GM12878 (cell line): ENCODE measurements around the gene SLC15A4. TPM values are rescaled to one million over a fixed set of nuclear protein-coding genes. Genes with fewer than 3 reads are reported as not detected.

Experiments used
- ATAC-seq: fragments of 200-7000 bp; cut with Tn5 transposase; 3 replicates; pipeline ENCODE4 v1.9.1; 2020; ENCODE audit warnings: mild to moderate bottlenecking, moderate library complexity
- BruUV-seq: library from RNA; stranded (reverse); fragments of 400-500 nt; replicated peaks from 2 replicates; lab custom pipeline; 2021; lab: Mats Ljungman, UMichigan
- CTCF ChIA-PET: fragments of 300-600 bp; sonication (Branson Sonifier 250); formaldehyde crosslinking; extraction: SDS; loops from one replicate; lab custom pipeline; 2021; ENCODE audit warnings: inconsistent platforms; lab: Yijun Ruan, JAX
- POLR2A ChIA-PET: fragments of 350-600 bp; formaldehyde crosslinking; extraction: SDS; loops from one replicate; lab custom pipeline; 2021; ENCODE audit warnings: inconsistent platforms; lab: Charles Lee
- RAD21 ChIA-PET: fragments of 300-600 bp; sonication (Branson Sonifier 250); formaldehyde crosslinking; loops from one replicate; lab custom pipeline; 2023; ENCODE audit warnings: antibody characterized with exemption; ENCODE audit not compliant: unreplicated experiment; lab: Charles Lee
- SMC1A ChIA-PET: fragments of 300-600 bp; sonication (Branson Sonifier 250); formaldehyde crosslinking; loops from one replicate; lab custom pipeline; 2023; ENCODE audit not compliant: unreplicated experiment, uncharacterized antibody; lab: Charles Lee
- DNase-seq: peaks from one replicate; pipeline ENCODE4 v3.0.0-alpha.2; 2011; ENCODE audit warnings: low read depth, low spot score
- FAIRE-seq: peaks from 3 replicates; lab custom pipeline; 2011; peaks lifted over from hg19 to GRCh38; lab: Jason Lieb, UNC
- H2AFZ ChIP-seq: 2 replicates; pipeline ENCODE4 v1.6.0; 2011; ENCODE audit warnings: low read depth, low read length, control low read depth; ENCODE audit not compliant: control insufficient read depth
- H3K27ac ChIP-seq: 2 replicates; pipeline ENCODE4 v1.5.1; 2011; ENCODE audit warnings: control low read depth; ENCODE audit not compliant: control insufficient read depth, insufficient read depth
- H3K27me3 ChIP-seq, 2 experiments: replicated peaks in 1 of 2; 2 replicates each; pipeline versions ENCODE4 v1.6.0 to v1.6.1; 2011; ENCODE audit warnings: low read length in 1 of 2; ENCODE audit not compliant: control insufficient read depth in 2 of 2, insufficient read depth in 2 of 2
- H3K36me3 ChIP-seq, 2 experiments: 2 replicates each; pipeline ENCODE4 v1.5.1; 2011; ENCODE audit warnings: low read length in 1 of 2; ENCODE audit not compliant: control insufficient read depth in 2 of 2, insufficient read depth in 2 of 2
- H3K4me1 ChIP-seq: 2 replicates; pipeline ENCODE4 v1.6.1; 2011; ENCODE audit warnings: mild to moderate bottlenecking, low read length, moderate library complexity, mixed read lengths; ENCODE audit not compliant: control insufficient read depth, insufficient read depth
- H3K4me2 ChIP-seq: 2 replicates; pipeline ENCODE4 v1.6.0; 2011; ENCODE audit warnings: control low read depth; ENCODE audit not compliant: control insufficient read depth, insufficient read depth
- H3K4me3 ChIP-seq: fragments of 200-600 bp; sonication (generic); 2 replicates; pipeline ENCODE4 v1.5.1; 2016
- H3K79me2 ChIP-seq: 2 replicates; pipeline ENCODE4 v1.6.0; 2011; ENCODE audit warnings: low read length; ENCODE audit not compliant: control insufficient read depth, insufficient read depth
- H3K9ac ChIP-seq: 2 replicates; pipeline ENCODE4 v1.8.0; 2011; ENCODE audit warnings: low read length, control low read depth, mixed read lengths; ENCODE audit not compliant: control insufficient read depth, insufficient read depth
- H3K9me3 ChIP-seq: replicated peaks from 3 replicates; pipeline ENCODE4 v1.5.1; 2011; ENCODE audit warnings: mild to moderate bottlenecking, low read length; ENCODE audit not compliant: control insufficient read depth, insufficient read depth
- H4K20me1 ChIP-seq: 2 replicates; pipeline ENCODE4 v1.6.0; 2011; ENCODE audit not compliant: control insufficient read depth, insufficient read depth
- CUX1 ChIP-seq: IDR thresholded peaks from 2 replicates; pipeline ENCODE4 v1.6.1; 2012; ENCODE audit warnings: improper control_type of control experiment, low read depth, low read length; ENCODE audit not compliant: insufficient replicate concordance
- GATAD2B ChIP-seq: fragments of 450-650 bp; conservative IDR thresholded peaks from 2 replicates; pipeline ENCODE4 v1.6.1; 2017; ENCODE audit warnings: low read depth, mild to moderate bottlenecking, moderate library complexity
- NR2F1 ChIP-seq: fragments of 450-650 bp; conservative IDR thresholded peaks from 2 replicates; pipeline ENCODE4 v1.6.1; 2017; ENCODE audit warnings: mild to moderate bottlenecking
- NRF1 ChIP-seq: conservative IDR thresholded peaks from 2 replicates; pipeline ENCODE4 v1.6.1; 2011; ENCODE audit warnings: mild to moderate bottlenecking, low read depth, low read length, improper control_type of control experiment
- POU2F2 ChIP-seq: IDR thresholded peaks from 3 replicates; pipeline ENCODE4 v1.6.1; 2011; ENCODE audit warnings: low read depth, mild to moderate bottlenecking, low read length, borderline replicate concordance
- SRF ChIP-seq, 2 experiments: IDR thresholded peaks; 2 replicates each; pipeline ENCODE4 v1.6.1; 2011; ENCODE audit warnings: low read depth in 2 of 2, low read length in 2 of 2, mild to moderate bottlenecking in 1 of 2, moderate library complexity in 1 of 2
- TAF1 ChIP-seq: IDR thresholded peaks from 2 replicates; pipeline ENCODE4 v1.6.1; 2011; ENCODE audit warnings: mild to moderate bottlenecking, low read depth, low read length, borderline replicate concordance
- ZBED1 ChIP-seq: IDR thresholded peaks from 2 replicates; pipeline ENCODE4 v1.6.1; 2016; ENCODE audit warnings: borderline replicate concordance
- ZNF207 ChIP-seq: fragments of 450-650 bp; IDR thresholded peaks from 2 replicates; pipeline ENCODE4 v1.6.1; 2014; ENCODE audit warnings: antibody characterized with exemption, mild to moderate bottlenecking, borderline replicate concordance
- ZNF687 ChIP-seq: fragments of 450-650 bp; IDR thresholded peaks from 2 replicates; pipeline ENCODE4 v1.6.1; 2017; ENCODE audit warnings: mild to moderate bottlenecking, moderate library complexity
- WGBS: methylation state at CpG from one replicate; pipeline ENCODE4 v1.1.6; 2016; ENCODE audit warnings: low lambda C conversion rate; ENCODE audit not compliant: insufficient replicate concordance, insufficient coverage; ENCODE audit errors: missing lambda C conversion rate; 5-methylcytosine and 5-hydroxymethylcytosine counted together
- in situ Hi-C: fragments of 300-500 bp; cut with MboI; formaldehyde crosslinking; loops from 9 replicates; pipeline ENCODE4 v1.14.3; 2018; ENCODE audit warnings: mixed read lengths
- intact Hi-C: fragments of 100-400 bp; cut with micrococcal nuclease; formaldehyde crosslinking; loops from one replicate; pipeline ENCODE4 v1.14.2; 2022; ENCODE audit not compliant: unreplicated experiment
- polyA plus RNA-seq, 11 experiments: library from polyadenylated mRNA; depleted of rRNA in 4 of 11; unstranded in 6 of 11; stranded (reverse) in 5 of 11; fragments of >200 nt; fragmentation: Nextera tagmentation in 4 of 11; fragmentation: Illumina TruSeq in 1 of 11; extraction: Ambion mirVana in 4 of 11; extraction: Trizol in 1 of 11; gene quantifications; 1 replicate in 1 of 11; 2 replicates in 10 of 11; pipeline versions ENCODE4 v1.2.1 to v1.2.3, GENCODE V29; 2011 to 2016; ENCODE audit warnings: inconsistent platforms in 2 of 11, missing spikeins in 2 of 11, low read depth in 1 of 11
- total RNA-seq, 4 experiments: library from RNA; depleted of rRNA in 3 of 4; stranded (reverse); fragments of >200 nt in 3 of 4; fragmentation: Illumina TruSeq in 1 of 4; extraction: Trizol in 1 of 4; gene quantifications; 2 replicates each; pipeline versions ENCODE4 v1.2.1 to v1.2.3, GENCODE V29; 2013 to 2021

The SLC15A4 gene
- total and polyA plus RNA-seq, 10 of the 15 experiments (the other 5 are each of a cell fraction or from before 2014, with no cell fraction given) = 12.7 to 257 (median 36.6) TPM

GRCh38 chr12:128830505-128830893 lies 6.7 kb upstream of the SLC15A4 start:
- Histone ChIP-seq H3K4me3 (peak overlapping the region; percentile 35; the same call in 1 of the 2 replicates), H2AFZ (peak overlapping the region; percentile 15; the same call in 1 of the 2 replicates), H3K27me3 (no peaks in the 10 kb centered on the region), H3K79me2 (no peaks in the 10 kb centered on the region), H3K27ac (peak overlapping the region; percentile 98), H3K9me3 (peaks cover 6% of the 10 kb centered on the region), H3K4me2 (peak overlapping the region; percentile 96), H3K36me3 (no peaks in the 10 kb centered on the region; a peak in 1 of 4 replicates), H4K20me1 (no peaks in the 10 kb centered on the region), H3K9ac (peak overlapping the region; percentile 69), H3K4me1 (peaks cover 28% of the 10 kb centered on the region)
- RAD21 ChIA-PET = interaction anchor here (0.9 to 5.4 kb wide), 19 partner anchors 8 to 89 kb away, joined by 3 to 66 read pairs (median 8); no protein-coding TSS in a partner anchor
- 2% methylated on average over 7 of the region's 7 CpGs for WGBS
- in situ Hi-C loops (no loop called here), intact Hi-C loops (loop anchor here (1.0 kb wide), 4 partner anchors 11 to 85 kb away; no protein-coding TSS in a partner anchor)
- POLR2A ChIA-PET = interaction anchor here (0.9 to 5.4 kb wide), 13 partner anchors 10 to 85 kb away, joined by 3 to 46 read pairs (median 7); partner anchors contain the start of gene GLT1D1
- no TSS peak for BruUV-seq
- DNase-seq = peak; percentile 94
- SMC1A ChIA-PET = interaction anchor here (0.7 to 5.8 kb wide), 23 partner anchors 9 to 139 kb away, joined by 3 to 62 read pairs (median 5); no protein-coding TSS in a partner anchor
- peak; percentile 64 for FAIRE-seq
- CTCF ChIA-PET = interaction anchor here (0.8 to 5.1 kb wide), 8 partner anchors 8 to 79 kb away, joined by 3 to 33 read pairs (median 8); no protein-coding TSS in a partner anchor
- ATAC-seq = peak; percentile 71
- TF ChIP-seq NRF1 = no peak
- peak; percentile 75 for TF ChIP-seq ZNF687
- no peak for TF ChIP-seq CUX1
- no peak; the same call in 1 of the 2 replicates for TF ChIP-seq GATAD2B
- TF ChIP-seq ZBED1 = 0 out of 2 replicates have a peak, but pooled peaks have one; percentile 18
- TF ChIP-seq NR2F1 = peak; percentile 89
- TF ChIP-seq TAF1 = no peak
- TF ChIP-seq ZNF207 = no peak
- TF ChIP-seq SRF (IDR thresholded peaks at IDR 0.05; ENCODE audit: low read depth in 2 of 2, low read length in 2 of 2) = no peak
- TF ChIP-seq POU2F2 = peak; percentile 70; the same call in 1 of the 3 replicates
